Raji (cell line): Measurements from ENCODE around the gene FAM180B.

Experiments used
- POLR2A ChIP-seq: IDR thresholded peaks from 2 replicates; pipeline ENCODE4 v1.6.1; 2011; ENCODE audit warnings: low read depth, low read length, control low read depth; ENCODE audit not compliant: insufficient read depth

FAM180B gene

GRCh38 chr11:47589977-47590861 is 3.7 kb downstream of the FAM180B start:
- no peak for TF ChIP-seq POLR2A

- TF ChIP-seq POLR2A: no peak
Observed at GRCh38 chr11:47591764-47592163, 5.3 kb downstream of the FAM180B start.

- TF ChIP-seq POLR2A: no peak
Observed at GRCh38 chr11:47592251-47592650, 5.8 kb downstream of the FAM180B start.

GRCh38 chr11:47592970-47593369 is 6.5 kb downstream of the FAM180B start:
- TF ChIP-seq POLR2A: no peak

GRCh38 chr11:47593492-47593933 is 7.0 kb downstream of the FAM180B start:
- no peak for TF ChIP-seq POLR2A

GRCh38 chr11:47593934-47594855 is 7.7 kb downstream of the FAM180B start, which contains the start of gene C1QTNF4:
C1QTNF4 (minus strand) TSS chr11:47594411; CDS start chr11:47590810, 3,601 bp downstream.
- TF ChIP-seq POLR2A: no peak

- no peak for TF ChIP-seq POLR2A
Observed at GRCh38 chr11:47595029-47595428, 8.6 kb downstream of the FAM180B start.

- TF ChIP-seq POLR2A: no peak
Observed at GRCh38 chr11:47595967-47596366, 9.5 kb downstream of the FAM180B start.

- TF ChIP-seq POLR2A: no peak
Observed at GRCh38 chr11:47599902-47600301, 13.4 kb downstream of the FAM180B start.

GRCh38 chr11:47603295-47603694 is 16.8 kb downstream of the FAM180B start:
- TF ChIP-seq POLR2A: no peak

GRCh38 chr11:47605921-47606320 is 19.4 kb downstream of the FAM180B start:
- TF ChIP-seq POLR2A: no peak

- no peak for TF ChIP-seq POLR2A
Observed at GRCh38 chr11:47606731-47607130, 20.3 kb downstream of the FAM180B start.

GRCh38 chr11:47607380-47607779 is 20.9 kb downstream of the FAM180B start:
- no peak for TF ChIP-seq POLR2A

GRCh38 chr11:47609675-47610074 is 23.2 kb downstream of the FAM180B start:
- TF ChIP-seq POLR2A: no peak

GRCh38 chr11:47611348-47611794 is 24.9 kb downstream of the FAM180B start:
- no peak for TF ChIP-seq POLR2A
